GM19025 (cell line): ENCODE results near the gene KIAA1755.

Experiments
- ATAC-seq: cut with Tn5 transposase; IDR thresholded peaks from one replicate; pipeline ENCODE4 v1.9.1; 2021; ENCODE audit warnings: mild to moderate bottlenecking, low read depth, moderate library complexity; ENCODE audit not compliant: unreplicated experiment

The KIAA1755 gene

DNA sequence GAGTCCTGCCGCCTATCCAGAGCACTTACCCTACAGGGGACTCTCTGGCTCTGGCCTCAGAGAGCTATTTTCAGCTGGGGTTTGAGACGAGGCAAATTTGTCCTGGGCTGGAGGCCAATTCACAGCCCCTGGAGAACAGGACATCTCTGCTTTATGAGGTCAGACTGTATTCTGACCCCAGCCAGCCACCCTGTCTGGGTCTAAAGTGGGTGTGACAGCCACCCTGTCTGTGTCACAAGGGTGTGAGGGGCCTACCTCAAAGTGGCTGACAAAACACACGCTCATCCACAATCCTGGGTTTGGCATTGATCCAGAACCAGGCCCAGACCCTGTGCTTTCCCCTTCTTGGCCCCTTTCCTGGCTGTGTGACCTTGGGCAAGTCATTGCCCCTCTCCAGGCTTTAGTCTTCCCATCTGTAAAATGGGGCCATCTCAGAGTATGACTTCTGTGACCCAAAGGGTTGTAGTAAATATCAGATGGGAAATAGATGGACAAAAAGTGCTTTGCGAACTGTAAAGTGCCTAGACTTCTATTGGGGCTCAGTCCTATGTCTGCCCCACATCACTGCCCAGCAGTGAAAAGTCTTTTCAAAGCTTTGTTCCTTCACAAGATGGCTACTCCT, 51.4 kb downstream of the KIAA1755 start:
- no peak for ATAC-seq

DNA sequence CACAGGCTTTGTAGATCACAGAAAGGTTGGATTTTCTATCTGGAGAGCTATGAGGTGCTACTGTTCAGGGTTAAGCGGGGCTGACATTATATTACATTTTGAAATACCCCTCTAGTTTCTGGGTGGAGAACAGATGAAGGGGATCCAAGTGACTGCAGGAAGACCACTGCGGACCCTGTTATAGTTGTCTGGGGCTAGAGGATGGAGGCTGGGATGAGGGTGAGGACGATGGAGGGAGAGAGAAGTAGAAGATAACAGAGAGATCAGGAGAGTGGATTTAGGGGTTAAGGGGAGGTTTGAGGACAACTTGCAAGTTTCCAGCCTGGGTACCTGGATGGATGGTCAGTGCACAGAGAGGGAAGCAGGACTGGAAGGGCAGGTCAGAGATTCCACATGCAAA, 52.0 kb downstream of the KIAA1755 start:
- no peak for ATAC-seq

DNA sequence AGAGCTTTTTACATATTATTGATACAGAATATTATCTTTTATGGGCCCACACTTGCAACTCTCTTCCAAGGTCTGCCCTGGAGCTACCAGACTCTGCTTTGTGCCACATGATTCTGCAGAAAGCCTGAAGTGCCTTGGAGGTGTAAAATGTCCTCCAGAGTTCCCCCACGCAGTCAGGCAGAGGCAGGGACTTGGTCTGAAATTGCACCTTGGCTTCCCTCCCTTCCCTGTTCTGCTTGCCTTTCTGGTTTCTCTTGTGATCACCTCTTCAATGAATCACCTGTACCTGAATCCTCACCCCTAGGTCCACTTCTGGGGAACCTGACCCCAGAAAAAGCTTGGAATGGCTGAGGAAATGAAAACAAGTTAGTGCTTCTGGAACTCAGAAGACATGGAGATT, 52.4 kb downstream of the KIAA1755 start:
- ATAC-seq: no peak

DNA sequence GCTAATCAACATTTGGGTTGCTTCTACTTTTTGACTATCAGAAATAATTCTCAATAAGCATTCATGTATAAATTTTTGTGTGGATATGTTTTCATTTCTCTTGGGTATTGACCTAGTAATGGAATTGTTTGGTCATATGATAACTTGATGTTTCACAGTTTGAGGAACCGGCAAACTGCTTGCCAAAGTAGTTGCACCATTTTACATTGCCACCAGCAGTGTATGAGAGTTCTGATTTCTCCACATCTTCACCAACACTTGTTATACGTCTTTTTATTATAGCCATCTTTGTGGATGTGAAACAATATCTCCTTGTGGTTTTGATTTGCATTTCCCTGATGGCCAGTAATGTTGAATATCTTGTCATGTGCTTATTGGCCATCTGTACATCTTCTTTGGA, 52.9 kb downstream of the KIAA1755 start:
- ATAC-seq: no peak

DNA sequence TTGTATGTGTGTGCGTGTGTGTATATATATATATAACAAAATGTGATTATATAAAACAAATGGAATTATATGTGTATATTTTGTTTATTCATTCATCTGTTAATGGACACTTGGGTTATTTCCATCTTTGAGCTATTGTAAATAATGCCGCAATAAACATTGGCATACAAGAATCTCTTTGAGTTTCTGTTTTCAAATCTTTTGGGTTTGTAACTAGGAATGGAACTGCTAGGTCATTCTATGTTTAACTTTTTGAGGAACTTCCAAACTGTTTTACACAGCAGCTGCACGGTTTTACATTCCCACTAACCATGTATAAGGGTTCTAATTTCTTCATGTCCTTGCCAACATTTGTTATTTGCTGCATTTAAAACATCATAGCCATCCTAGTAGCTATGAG, 55.5 kb downstream of the KIAA1755 start:
- no peak for ATAC-seq

DNA sequence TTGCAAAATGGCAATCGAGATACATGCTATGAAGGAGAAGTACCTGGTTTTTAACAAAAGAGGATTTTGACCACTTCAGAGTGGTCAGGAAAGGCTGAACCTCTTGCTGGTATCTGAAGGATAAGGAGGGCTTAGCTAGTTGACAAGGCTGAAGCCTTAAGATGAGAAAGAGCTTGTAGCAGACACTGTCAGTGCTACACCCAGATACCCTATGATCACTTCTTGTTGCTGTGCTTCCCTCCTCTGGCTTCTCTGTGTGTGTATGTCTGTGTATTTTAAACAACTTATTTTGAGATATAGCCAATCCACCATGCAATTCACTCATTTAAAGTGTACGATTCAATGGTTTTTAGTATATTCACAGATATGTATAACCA, 56.6 kb downstream of the KIAA1755 start:
- ATAC-seq: no peak

DNA sequence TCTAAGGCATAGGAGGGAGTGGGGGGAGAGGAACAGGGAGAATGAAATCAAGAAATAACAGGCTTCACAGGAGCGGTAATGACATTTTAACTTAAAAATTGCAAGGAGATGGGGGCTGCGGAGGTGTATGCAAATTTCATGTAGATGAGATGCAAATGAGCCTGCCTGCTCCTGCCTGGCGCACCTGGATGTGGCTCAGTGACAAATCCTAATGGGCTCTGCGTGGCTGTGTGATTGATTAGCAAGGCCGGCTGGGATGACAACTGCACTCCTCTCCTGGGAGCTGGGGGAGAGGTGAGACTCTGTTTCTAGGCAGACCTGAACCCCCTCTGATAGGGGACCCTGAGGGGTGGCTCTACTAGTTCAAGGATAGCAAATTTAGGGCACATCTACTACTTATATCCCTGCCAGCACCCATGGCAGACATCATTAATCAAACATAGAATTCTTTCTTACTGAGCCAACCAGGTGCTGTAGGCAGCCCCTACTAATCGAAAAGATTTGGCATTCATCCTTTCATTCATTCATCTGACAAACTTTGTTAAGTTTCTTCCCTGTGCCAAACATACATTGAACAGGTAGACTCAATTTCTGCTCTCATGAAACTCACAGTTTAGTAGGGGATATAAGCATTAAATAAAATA, 57.1 kb downstream of the KIAA1755 start:
- no peak for ATAC-seq

DNA sequence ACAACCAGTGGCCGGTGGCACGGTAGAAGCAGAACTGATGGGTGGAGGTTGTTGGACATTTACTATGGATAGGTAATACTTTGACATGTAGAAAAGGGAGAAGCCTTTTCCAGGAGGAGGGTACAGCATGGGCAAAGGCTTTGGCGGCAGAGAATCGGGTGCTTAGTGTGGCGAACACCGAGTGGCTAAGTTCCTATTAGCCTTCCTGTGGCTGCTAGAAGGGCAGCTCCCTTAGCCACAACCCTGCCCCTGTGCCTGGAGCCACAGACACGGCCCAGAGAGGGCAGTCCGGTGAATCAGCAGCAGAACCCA, 57.6 kb downstream of the KIAA1755 start:
- ATAC-seq: no peak

DNA sequence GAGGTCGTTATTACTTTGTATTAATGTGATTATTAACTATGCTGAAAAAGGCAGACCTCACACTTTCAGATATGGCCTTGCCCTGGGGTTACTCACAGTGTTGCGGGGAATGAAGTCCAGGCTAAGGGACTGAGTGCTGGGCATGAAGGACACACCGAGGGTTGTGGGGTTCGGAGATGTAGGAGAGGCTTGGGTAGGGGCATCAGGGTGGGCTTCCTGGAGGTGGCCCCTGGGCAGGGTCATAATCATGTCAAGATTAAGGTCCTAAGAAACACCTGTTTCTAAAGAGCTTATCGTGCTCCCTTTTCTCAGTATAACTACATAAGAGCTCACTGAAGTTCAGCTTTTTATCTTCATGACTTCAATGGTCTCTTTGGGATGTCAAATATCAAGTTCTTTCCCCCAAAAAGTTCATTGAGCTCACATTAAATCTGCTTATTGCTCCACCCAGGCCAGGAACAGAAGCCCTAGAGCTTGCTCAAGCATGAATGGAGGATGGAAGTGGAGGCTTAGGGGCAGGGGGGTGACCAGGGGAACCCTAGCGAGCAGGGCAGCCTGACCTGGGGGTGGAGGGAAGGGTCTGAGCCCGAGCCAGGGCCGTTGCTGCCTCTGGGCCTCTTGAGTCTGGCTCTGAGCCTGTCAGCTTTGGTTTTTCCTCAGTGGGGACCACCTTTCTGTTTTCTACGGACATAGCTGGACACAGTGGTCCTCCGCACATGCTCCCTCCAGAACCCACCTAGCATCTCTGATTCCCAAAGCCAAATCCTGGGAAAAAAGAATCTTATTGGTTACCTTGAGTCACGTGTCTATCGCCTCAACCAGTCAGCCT, 58.2 kb downstream of the KIAA1755 start:
- no peak for ATAC-seq

DNA sequence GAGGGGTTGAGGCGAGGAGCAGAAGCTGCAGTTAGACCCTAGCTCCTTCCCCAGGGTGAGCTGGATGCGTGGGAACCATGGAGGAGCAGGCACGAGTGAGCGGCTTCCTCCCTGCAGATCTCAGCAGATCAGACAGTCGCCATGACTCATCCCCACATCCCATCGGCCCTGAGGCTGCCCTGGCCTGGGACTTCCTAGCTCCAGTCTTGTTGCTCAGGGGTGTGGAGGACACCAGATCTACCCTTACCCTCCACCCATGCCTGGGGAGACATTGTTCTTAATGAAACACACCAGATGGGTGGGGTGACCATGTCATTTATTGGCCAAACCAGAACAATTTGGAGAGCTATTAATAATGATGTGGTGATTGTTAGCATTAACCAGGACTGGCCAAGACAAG, 59.2 kb downstream of the KIAA1755 start:
- ATAC-seq: no peak

DNA sequence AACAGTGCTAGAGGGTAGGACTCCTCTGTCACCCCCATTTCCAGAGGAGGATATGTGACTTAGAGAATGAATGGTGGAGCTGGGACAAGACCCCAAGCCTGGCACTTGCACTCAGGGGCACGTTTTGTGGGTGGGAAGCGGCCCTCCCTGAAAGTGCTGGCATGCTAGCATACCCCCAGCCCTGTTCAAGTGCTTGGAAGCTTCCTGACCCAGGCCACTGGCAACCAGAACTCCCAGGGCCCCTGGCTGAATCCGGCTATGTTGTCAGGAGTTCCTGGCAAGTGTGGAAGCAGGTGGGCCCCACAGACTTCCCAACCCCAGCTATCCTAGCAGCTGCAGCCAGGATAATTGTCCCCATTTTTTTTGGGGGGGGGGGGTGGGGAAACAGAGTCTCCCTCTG, 59.9 kb downstream of the KIAA1755 start:
- no peak for ATAC-seq

DNA sequence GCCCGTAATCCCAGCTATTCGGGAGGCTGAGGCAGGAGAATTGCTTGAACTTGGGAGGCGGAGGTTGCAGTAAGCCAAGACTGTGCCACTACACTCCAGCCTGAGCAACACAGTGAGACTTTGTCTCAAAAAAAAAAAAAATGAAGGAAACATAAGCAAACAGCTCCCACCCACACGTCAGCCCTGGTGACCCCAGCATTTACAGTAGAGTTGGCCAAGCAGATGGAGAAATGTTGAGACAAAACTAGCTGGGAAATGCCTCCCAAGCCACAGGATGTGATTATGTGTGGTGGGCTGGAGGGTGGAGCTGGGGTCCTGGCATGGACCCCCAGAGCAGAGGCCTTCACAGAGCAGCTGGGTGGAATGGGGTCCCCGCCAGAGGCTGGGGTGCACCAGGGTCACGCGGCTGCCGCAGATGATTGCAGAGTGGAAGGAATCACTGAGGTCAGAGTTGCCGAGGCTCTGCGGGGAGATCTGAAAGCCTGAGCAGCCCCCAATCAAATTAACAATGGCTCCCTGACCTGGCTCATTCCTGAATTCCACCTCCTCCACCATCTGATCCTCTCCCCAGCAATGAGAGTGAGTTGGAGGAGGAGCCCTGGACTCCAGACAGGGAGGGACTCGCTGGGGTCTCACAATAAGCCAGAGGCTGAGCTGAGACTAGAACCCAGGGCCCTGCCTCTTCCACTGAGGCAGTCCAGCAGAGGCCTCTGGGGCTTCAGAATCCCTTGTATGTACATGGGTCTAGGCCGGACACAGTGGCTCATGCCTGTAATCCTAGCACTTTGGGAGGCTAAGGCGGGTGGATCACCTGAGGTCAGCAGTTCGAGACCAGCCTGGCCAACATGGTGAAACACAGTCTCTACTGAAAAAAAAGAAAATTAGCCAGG, 60.8 kb downstream of the KIAA1755 start:
- no peak for ATAC-seq

DNA sequence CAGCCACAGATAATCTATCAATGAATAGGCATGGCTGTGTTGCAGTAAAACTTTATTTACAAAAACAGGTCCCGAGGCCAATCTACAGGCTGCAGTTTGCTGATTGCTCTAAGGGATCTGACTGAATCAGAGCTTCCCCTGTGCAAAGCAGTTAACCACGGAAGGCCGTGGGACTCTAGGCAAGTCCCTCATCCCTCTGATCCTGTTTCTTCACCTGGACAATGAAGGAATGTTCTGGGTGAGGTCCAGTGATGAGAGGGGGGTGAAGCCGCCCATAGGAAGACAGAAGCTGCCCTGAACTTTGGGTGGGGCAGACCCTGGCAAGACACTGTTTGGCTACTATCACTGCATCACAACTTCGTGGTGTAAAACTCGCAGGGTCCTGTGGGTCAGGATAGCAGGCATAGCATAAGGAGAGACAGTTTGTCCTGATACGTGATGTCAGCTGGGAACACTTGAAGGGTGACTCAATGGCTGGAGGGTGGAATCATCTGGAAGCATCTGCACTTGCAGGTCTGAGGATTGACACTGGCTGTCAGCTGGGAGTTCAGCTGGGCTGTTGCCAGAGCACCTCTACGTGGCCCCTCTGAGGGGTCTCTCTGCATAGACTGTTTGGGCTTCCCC, 62.2 kb downstream of the KIAA1755 start:
- no peak for ATAC-seq

DNA sequence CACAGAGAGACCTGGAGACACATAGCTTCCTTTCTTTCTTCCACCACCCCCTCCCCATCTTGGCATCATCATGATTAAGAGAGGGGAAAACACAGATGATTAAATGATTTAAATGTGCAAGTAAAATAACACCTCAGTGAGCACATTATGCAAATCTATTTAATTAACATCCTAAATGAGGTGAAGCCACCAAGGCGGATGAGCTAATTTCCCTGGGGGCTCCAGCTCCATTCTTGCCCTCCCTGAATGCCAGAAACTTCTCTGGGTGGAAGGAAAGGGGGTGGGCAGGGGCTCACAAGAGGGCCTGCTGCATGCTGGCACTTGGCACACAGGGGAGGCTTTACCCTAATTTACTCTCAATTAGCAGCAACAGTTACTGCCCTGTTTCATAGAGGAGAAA, 62.9 kb downstream of the KIAA1755 start:
- no peak for ATAC-seq

DNA sequence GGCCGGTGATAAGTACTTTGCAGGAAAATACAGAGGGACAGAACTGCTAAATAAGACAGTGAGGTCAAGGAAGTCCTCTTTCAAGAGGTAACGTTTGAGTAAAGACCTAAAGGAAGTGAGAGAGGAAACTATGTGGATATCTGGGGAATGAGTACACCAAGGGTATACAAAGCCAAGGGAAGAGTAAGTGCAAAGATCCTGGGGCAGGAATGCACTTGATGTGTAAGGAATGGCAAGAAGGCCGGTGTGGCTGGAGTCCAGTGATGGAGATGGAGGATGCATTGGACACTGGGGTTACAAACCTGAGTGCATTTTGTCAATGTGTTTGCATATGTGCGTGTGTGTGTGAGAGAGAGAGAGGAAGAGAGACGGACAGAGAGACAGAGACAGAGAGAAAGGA, 63.3 kb downstream of the KIAA1755 start:
- no peak for ATAC-seq

DNA sequence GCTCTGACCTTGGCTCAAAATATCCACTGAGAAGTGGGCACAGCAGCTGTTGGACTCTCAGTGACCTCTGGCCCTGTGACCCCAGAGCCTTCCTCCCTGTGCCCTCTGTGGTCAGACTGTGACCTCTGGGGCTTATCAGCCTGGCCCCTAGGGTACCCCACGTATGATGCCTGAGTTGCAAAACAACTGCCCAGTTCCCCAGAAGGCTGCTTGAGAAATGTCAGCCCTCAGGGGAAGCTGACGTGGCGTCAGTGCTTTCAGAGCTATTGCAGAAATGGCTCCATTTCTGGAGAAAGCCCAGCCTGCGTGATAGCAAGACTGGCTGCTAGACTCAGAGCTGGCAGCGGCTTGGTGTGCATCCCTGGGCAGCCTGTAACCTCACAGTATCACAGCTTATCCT, 63.9 kb downstream of the KIAA1755 start:
- no peak for ATAC-seq

DNA sequence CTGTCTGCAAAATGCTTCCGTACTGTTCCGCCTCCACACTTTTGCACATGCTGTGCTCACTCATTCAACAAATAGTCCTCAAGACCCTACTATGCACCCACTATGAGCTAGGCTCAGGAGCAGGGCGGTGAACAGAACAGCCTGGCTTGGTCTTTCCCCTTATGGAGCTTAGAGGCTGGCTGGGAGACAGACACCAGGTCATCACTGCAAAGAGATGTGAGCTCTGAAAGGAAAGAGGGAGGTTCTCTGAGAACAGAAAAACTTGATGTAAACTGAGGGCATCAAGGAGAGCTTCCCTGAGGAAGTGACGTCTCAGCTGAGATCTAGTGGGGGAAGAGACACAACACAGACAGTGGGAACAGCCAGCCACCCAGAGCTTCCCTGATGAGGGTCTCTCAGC, 64.5 kb downstream of the KIAA1755 start:
- no peak for ATAC-seq

DNA sequence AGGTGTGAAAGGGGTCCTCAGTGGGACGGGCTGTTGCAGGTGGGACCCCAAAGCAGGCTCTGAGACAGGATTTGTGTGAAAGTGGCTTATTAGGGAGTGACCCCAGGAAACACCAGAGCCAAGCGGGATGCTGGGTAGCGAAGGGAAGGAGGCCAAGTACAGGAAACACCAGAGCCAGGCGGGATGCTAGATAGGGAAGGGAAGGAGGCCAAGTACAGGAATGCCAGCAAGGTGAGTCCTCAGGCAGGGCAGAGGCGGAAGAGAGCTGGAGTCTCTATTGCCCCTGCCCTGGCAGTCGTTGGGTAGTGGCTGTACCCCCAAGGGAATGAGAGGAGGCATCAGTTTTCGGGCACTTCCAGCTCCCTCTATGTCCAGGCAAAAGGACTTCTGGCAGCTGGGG, 65.0 kb downstream of the KIAA1755 start:
- ATAC-seq: no peak

DNA sequence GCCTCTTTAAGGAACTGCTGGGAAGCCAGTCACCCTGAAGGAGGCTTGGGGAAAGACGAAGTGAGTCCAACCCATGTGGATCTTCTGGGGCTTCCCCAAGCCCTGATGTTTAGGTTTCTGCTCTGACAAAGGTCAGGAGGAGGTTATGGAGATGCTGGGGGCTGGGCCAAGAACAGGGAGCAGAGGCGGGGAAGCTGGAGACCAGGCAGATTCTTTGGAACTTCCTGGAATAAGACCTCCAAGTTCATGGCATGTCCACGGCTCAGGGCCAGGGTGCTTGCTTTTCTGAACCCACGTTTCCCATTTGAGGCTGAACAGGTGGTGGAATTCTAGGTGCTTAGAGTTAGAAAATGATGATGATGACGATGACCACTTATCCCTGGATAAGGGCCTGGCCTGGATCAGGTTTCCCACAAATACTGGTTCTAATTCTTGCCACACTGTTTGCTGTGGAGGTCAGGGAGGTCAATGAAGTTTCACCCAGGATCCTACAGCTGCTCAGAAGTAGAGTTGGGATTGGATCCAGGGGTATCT, 65.5 kb downstream of the KIAA1755 start:
- no peak for ATAC-seq

DNA sequence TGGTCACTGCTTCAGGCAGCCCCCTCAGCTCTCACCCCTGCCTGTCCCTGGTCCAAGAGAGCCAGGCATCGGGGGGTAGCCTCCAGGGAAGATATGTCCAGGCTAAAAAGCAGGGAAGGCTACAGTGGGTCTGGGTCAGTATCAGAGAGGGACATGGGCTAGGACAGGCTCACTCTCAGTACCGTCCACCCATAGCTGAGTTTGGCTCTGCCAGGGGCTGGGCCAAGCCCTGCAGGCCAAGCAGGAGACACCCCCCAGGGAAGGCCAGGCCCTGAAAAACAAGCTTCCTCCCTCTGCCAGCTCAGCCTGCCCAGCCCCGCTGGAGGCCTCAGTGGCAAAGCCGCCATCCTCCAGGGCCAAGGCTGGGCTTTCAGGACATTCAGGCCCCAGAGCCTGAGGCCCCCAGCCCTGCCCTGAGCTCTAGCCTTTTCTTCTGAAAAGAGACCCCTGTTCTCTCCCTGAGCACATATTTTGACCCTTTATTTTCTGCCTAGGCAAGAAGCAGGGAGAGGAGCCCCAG, 66.9 kb downstream of the KIAA1755 start:
- no peak for ATAC-seq
